Effector CD8-positive, alpha-beta T cell (primary cell): ENCODE results near the gene NME3.

Experiments used
- DNase-seq: peaks from one replicate; lab custom pipeline; 2025; lab: John Stamatoyannopoulos, UW

NME3 gene

GRCh38 chr16:1727651-1728624 lies 43.4 kb downstream of the NME3 start:
- no peak for DNase-seq

GRCh38 chr16:1726661-1727502 lies 44.5 kb downstream of the NME3 start:
- DNase-seq: no peak

GRCh38 chr16:1724491-1724890 lies 46.9 kb downstream of the NME3 start:
- DNase-seq: no peak

GRCh38 chr16:1723450-1724147 lies 47.7 kb downstream of the NME3 start:
- DNase-seq: peak; percentile 25

DNA sequence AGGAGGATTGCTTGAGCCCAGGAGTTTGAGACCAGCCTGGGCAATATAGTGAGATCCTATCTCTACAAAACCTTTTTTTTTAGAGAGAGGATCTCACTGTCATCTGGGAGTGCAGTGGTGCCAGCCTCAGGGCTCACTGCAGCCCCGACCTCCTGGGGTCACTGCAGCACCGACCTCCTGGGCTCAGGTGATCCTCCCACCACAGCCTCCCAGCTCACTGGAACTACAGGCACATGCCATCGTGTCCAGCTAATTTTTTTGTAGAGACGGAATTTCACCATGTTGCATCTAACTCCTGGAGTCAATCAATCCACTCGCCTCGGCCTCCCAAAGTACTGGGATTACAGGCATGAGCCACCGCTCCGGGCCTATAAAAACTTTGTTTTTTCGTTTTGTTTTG lies 50.0 kb downstream of the NME3 start:
- no peak for DNase-seq
